ENCODE results near the gene GNG5. TPM values are rescaled to one million over a fixed set of nuclear protein-coding genes. Genes with fewer than 3 reads are reported as not detected.
"Not testable (repeated sequence)": the region's sequence is repeated elsewhere in the genome, so short reads cannot be mapped to it uniquely, and the experiment has no call there.

Gene GNG5
- polyA plus RNA-seq, 10 donors = 166 to 213 (median 181) TPM

- DNase-seq = no peak
Measured at GRCh38 chr1:84493747-84494146, 12.6 kb downstream of the GNG5 start.

- DNase-seq = no peak
Measured at GRCh38 chr1:84492726-84493125, 13.7 kb downstream of the GNG5 start.

- no peak for DNase-seq
Measured at GRCh38 chr1:84489766-84490165, 16.6 kb downstream of the GNG5 start.

- no peak for DNase-seq
Measured at GRCh38 chr1:84488107-84488506, 18.3 kb downstream of the GNG5 start.

- no peak for DNase-seq
Measured at GRCh38 chr1:84481317-84481716, 25.1 kb downstream of the GNG5 start.

- DNase-seq = no peak
Measured at GRCh38 chr1:84480650-84481049, 25.7 kb downstream of the GNG5 start.

GRCh38 chr1:84479998-84480397 is 26.4 kb downstream of the GNG5 start:
- no peak for DNase-seq

GRCh38 chr1:84478876-84479868 is 27.2 kb downstream of the GNG5 start, which contains the start of gene RPF1:
TSS of gene RPF1 (plus strand) at chr1:84479266. CDS start at chr1:84479282, 16 bp downstream.
- DNase-seq = peak; percentile 79 to 95 (median 87)

GRCh38 chr1:84476225-84476624 is 30.2 kb downstream of the GNG5 start:
- no peak for DNase-seq

GRCh38 chr1:84467298-84467697 is 39.1 kb downstream of the GNG5 start:
- no peak for DNase-seq

GRCh38 chr1:84462118-84462517 is 44.3 kb downstream of the GNG5 start:
- DNase-seq = no peak

GRCh38 chr1:84452436-84452835 is 53.9 kb downstream of the GNG5 start:
- no peak for DNase-seq

GRCh38 chr1:84450910-84451309 is 55.5 kb downstream of the GNG5 start:
- no peak for DNase-seq

GRCh38 chr1:84448704-84449103 is 57.7 kb downstream of the GNG5 start:
- not testable (repeated sequence) for DNase-seq

Other genes with a start within 250 kb of the GNG5 start
- 10 to 100 TPM in 1 of 10 donors, 1 to 10 TPM in 9; 5.7 to 10.2 (median 7.4) TPM for gene SAMD13, start 204.9 kb downstream of the GNG5 start, polyA plus RNA-seq (ENCODE audit: insufficient read length in 10 of 10)
- gene DNASE2B, start 108.1 kb downstream of the GNG5 start, polyA plus RNA-seq (ENCODE audit: insufficient read length in 10 of 10) = under 1 TPM in 5 of 10 donors, not detected in 5; 0.12 to 0.21 (median 0.14) TPM
- gene RPF1, start 27.3 kb downstream of the GNG5 start, polyA plus RNA-seq (ENCODE audit: insufficient read length in 10 of 10) = 10 to 100 TPM; 28.5 to 37.6 (median 31.9) TPM
- gene SPATA1, start 195 bp downstream of the GNG5 start, polyA plus RNA-seq (ENCODE audit: insufficient read length in 10 of 10) = 1 to 10 TPM in 4 of 10 donors, under 1 TPM in 6; 0.32 to 2.8 (median 0.96) TPM
- gene CTBS, start 67.9 kb upstream of the GNG5 start, polyA plus RNA-seq (ENCODE audit: insufficient read length in 10 of 10) = 1 to 10 TPM; 5.8 to 9.0 (median 7.2) TPM
- 10 to 100 TPM; 11.3 to 22.7 (median 15.4) TPM for gene SSX2IP, start 183.9 kb upstream of the GNG5 start, polyA plus RNA-seq (ENCODE audit: insufficient read length in 10 of 10)

Measured in muscle of back (tissue), 11 donors.